ENCODE measurements around the gene GNAT2.
A peak's percentile ranks its signal among the peaks of the same experiment; 100 is the strongest.
"Not testable (repeated sequence)": the region's sequence is repeated elsewhere in the genome, so short reads cannot be mapped to it uniquely, and the experiment has no call there.

The GNAT2 gene

GRCh38 chr1:109619576-109620400, at the start of gene GNAT2, which contains the start of gene AMPD2:
Gene GNAT2 (minus strand): TSS chr1:109619616. CDS start chr1:109612870, 6,746 bp downstream.
Gene AMPD2 (plus strand): TSS chr1:109619837. CDS start chr1:109621176, 1,339 bp downstream.
- peak; percentile 86 for DNase-seq (ENCODE audit: low spot score)

- DNase-seq (ENCODE audit: low spot score), result no peak
These were observed 48.8 kb upstream of the GNAT2 start for GRCh38 chr1:109668123-109668775.

- peak; percentile 70 for DNase-seq (ENCODE audit: low spot score)
These were observed 48.2 kb upstream of the GNAT2 start, which contains the start of gene GSTM2 for GRCh38 chr1:109667452-109668122. Gene GSTM2 (plus strand): TSS chr1:109668057. CDS start chr1:109668116, 59 bp downstream.

GRCh38 chr1:109664671-109665070, 45.3 kb upstream of the GNAT2 start:
- DNase-seq (ENCODE audit: low spot score), result no peak

GRCh38 chr1:109661391-109661790, 42.0 kb upstream of the GNAT2 start:
- DNase-seq (ENCODE audit: low spot score), result no peak

- DNase-seq (ENCODE audit: low spot score), result not testable (repeated sequence)
These were observed 41.2 kb upstream of the GNAT2 start for GRCh38 chr1:109660691-109661026.

- no peak for DNase-seq (ENCODE audit: low spot score)
These were observed 40.7 kb upstream of the GNAT2 start for GRCh38 chr1:109659997-109660690.

- no peak for DNase-seq (ENCODE audit: low spot score)
These were observed 39.7 kb upstream of the GNAT2 start for GRCh38 chr1:109659145-109659544.

- DNase-seq (ENCODE audit: low spot score), result no peak
These were observed 39.2 kb upstream of the GNAT2 start for GRCh38 chr1:109658533-109659042.

- no peak for DNase-seq (ENCODE audit: low spot score)
These were observed 38.6 kb upstream of the GNAT2 start for GRCh38 chr1:109657970-109658369.

- DNase-seq (ENCODE audit: low spot score), result no peak
These were observed 38.0 kb upstream of the GNAT2 start for GRCh38 chr1:109657395-109657794.

- peak; percentile 81 for DNase-seq (ENCODE audit: low spot score)
These were observed 36.5 kb upstream of the GNAT2 start, which contains the start of gene GSTM4 for GRCh38 chr1:109655615-109656519. Gene GSTM4 (plus strand): TSS chr1:109656099. CDS start chr1:109656390, 291 bp downstream.

GRCh38 chr1:109654519-109654918, 35.1 kb upstream of the GNAT2 start:
- no peak for DNase-seq (ENCODE audit: low spot score)

- no peak for DNase-seq (ENCODE audit: low spot score)
These were observed 33.9 kb upstream of the GNAT2 start for GRCh38 chr1:109653306-109653705.

GRCh38 chr1:109652402-109652801, 33.0 kb upstream of the GNAT2 start:
- DNase-seq (ENCODE audit: low spot score), result no peak

GRCh38 chr1:109650609-109651008, 31.2 kb upstream of the GNAT2 start:
- DNase-seq (ENCODE audit: low spot score), result no peak

GRCh38 chr1:109649491-109649914, 30.1 kb upstream of the GNAT2 start:
- no peak for DNase-seq (ENCODE audit: low spot score)

GRCh38 chr1:109644670-109645069, 25.3 kb upstream of the GNAT2 start:
- no peak for DNase-seq (ENCODE audit: low spot score)

GRCh38 chr1:109643385-109644230, 24.2 kb upstream of the GNAT2 start:
- DNase-seq (ENCODE audit: low spot score), result peak; percentile 77

- DNase-seq (ENCODE audit: low spot score), result no peak
These were observed 23.2 kb upstream of the GNAT2 start for GRCh38 chr1:109642626-109643025.

Data from germinal center (tissue), 1 donor.